CD4-positive, alpha-beta T cell treated with Interleukin-1 beta for 1 hour (primary cell): ENCODE measurements around the gene PLPP7.
A peak's percentile ranks its signal among the peaks of the same experiment; 100 is the strongest.
"Not testable (repeated sequence)": the region's sequence is repeated elsewhere in the genome, so short reads cannot be mapped to it uniquely, and the experiment has no call there.

Source experiments
- DNase-seq, 2 donors: peaks; one replicate each; pipeline ENCODE4 v3.0.0-alpha.2; 2020 to 2022

The PLPP7 gene

DNA sequence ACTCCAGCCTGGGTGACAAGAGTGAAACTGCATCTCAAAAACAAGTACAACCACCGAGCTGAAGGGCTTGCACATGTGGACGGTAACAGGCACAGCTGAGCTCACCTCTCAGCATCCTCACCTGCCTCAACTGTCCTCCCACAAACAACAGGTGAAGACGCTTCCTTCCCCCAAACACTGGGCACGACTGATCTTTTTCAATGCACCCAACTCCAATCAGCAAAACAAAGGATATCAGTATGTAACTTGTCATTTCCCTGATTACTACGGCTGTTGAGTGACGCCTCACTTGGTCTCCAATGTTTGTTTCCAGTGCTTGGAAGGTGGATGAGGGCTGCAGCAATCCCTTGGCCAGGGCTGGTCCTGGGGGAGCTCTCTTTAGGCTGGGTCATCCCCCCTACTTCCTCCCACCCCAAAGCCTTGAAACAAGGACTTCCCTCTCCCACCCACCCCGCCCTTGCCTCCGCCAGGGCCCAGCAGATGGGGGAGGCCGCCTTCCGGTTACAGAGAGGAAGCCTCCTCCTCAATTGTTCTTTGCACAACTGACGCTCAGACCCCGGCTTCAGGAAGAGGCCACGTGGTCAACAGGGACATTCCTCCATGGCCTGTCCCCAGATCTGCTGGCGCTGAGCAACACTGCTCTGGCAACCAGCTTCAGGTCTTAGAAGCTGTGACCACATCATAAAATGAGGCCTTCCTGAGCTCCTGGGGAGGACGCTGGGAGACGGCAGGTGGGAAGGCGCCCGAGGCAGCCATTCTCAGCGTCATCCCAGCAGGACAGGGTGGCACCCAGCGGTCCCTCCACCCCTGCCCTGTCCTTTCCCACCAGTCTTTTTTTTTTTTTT lies 19.1 kb upstream of the PLPP7 start:
- DNase-seq: peak; percentile 61 to 63

DNA sequence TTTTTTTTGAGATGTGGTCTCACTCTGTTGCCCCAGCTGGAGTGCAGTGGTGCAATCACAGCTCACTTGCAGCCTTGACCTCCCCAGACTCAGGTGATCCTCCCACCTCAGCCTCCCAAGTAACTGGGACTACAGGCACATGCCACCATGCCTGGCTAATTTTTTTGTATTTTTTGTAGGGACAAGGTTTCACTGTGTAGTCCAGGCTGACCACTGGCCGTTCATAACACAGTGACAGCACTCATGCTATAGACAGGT lies 18.6 kb upstream of the PLPP7 start:
- not testable (repeated sequence) for DNase-seq

DNA sequence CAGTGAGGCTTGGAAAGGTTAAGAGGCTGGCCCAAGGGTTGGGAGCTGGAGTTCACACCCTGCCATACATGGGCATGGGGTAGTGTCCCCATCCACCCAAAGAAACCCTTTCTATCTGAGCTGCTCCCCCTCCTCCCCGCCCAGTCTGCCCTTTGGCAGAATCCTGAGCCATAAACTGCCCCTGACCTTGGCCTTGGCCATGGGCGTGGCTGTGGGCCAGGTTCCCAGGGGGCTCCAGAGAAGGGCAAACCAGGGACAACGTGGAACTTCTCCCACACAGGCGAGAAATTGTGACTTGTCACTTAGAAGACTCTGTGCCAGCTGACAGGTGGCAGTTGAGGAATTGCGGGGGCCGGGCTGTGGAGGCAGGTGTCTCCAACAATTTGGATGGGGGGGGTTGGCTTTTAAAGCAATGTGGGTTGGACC lies 18.0 kb upstream of the PLPP7 start:
- DNase-seq: no peak

DNA sequence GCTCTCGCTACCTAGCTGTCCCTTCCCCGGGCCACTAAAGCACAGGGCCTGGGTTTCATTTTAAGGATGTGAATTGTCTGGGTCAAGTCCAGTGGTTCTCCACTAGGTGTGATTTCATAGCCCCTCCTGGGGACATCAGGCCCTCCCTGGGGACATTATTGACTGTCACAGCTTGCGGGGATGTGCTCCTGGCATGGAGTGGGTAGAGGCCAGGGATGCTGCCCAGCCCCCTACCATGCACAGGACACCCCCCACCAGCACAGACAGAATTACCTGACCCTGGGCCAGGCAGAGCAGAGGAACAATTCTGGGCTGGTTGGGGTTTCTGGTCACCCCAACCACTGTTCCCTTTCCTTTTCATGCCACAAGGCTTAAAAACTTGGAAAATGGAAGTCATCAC lies 17.3 kb upstream of the PLPP7 start:
- DNase-seq: no peak

DNA sequence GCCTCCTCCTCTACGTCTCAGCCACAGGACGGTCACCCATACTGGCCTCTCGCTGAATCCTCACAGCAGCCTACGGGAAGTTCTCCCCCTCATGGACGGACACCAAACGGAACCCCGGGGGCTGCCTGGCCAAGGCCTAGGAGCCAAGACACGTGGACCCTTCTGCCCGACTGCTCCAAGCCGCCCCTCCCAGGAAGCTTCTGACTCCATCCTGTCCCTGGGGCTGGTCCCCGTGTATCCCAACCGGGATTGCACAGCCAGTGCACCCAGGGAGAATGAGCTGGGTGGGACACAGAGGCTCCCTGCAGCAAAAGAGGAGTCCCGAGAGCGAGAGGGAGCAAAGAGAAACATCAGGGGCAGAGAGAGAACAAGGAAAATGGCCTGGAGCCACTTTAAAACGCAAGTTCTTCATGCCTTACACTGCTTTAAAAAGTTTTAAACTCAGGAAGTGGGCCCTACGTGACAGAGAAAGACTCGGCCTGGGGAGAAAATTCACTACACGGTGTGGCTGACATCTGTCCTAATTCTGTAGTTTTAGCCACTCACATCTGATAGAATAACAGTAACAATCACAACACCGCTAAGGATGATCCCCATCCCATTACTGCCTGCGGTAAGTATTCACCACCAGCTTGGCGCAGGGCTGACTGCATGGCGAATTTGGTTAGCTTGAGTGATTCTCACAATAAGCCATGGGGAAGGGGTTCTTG lies 16.2 kb upstream of the PLPP7 start:
- DNase-seq: peak in 1 of 2 donors; percentile 17

DNA sequence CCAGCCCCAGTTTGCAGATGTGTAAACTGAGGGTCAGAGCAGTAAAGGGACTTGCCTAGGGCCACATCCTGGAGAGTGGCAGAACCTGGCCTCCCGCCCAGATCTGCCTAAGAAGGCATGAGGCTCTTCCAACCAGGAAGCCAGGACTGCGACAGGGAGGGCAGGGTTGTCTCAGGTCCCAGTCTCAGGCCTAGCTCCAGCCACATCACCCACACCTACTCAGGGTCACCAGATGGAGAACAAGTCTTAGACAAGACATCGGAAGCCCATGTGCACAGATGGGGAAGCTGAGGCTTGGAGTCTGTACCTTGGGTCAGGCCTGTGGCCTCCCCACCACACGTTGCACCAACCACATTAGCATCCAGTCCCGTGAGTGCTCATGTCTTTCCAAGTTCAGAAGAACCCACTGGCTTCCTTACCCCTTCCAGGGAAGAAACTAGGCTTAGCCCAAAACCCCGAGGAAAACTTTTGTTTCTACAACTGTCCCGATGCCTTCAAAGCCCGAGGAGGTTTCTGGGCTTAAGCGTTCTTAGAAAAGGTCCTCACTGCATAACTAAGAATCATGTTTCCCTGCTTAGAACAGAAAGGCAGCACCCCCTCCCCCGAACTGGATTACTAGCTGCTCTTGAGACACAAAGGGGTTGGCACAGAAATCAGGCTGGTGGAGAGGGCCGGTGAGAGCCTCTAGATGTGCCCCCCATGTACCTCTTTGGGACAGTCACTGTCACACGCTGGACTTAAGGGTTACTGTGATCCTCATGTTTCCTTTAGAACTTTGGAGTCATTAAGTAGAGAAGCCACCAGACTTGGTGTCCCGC lies 15.5 kb upstream of the PLPP7 start:
- DNase-seq: no peak

DNA sequence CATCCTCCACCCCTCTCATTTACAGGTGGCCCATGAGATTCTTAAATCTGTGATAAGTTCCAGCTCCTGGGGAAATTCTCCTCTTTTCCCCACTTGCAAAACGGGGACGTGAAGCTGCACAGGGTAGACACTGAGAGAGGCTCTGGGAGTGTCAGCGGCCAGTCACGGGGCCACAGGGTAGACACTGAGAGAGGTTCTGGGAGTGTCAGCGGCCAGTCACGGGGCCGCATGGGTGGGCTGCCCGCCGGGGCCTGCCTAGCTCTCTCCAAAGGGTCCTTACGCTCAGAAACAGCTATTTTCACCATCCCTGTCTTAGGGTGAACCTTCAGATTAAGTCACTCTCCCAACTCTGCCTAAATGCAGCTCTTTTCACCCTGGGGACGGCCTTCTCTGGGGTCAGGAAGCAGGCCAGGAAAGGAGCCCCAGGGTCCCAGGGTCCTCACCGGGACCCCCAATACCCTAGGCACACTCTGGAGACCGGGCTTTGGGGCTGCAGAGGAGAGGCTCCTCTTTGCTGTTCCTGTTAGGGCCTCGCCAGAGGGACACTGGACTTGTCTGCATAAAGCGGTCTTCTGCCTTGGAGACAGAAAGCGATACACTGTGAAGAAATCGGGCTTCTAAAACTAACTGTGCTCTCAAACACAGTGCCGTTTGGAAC lies 14.7 kb upstream of the PLPP7 start:
- DNase-seq: peak in 1 of 2 donors; percentile 25

DNA sequence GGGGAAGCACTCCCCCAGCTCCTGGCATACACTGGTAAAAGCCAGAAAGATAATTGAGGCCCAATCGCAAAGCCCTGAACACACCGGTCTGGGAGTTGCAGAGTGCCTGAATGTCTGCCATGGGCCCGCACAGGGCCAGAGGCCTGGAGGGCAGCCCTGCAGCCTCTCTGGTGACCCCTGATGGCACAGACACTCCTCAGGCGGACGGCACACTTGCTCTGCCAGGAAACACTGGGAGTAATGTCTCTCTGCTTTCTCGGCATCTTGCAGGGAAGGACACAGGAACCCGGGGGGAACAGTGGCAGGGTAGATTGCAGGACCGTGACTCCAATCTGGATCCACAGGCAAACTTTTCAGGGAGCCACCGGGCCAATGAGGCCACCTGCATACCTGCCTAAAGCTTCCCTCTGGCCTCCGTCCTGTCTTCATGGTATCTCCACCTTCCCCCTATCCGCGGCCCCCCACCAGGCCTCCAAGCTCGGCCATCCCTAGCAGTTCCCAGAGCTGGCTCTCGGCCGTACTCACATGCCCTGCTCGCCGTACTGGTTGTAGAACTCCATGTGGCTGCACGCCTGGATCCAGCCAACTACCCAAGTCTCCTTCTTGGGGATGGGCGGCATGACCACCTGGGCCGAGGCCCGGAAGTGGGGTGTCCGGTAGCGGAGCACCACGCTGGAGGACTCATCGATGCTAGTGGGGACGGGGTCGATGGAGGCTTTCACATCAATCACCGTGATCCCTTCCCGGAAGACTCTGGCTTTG lies 14.0 kb upstream of the PLPP7 start:
- peak; percentile 17 to 31 for DNase-seq

DNA sequence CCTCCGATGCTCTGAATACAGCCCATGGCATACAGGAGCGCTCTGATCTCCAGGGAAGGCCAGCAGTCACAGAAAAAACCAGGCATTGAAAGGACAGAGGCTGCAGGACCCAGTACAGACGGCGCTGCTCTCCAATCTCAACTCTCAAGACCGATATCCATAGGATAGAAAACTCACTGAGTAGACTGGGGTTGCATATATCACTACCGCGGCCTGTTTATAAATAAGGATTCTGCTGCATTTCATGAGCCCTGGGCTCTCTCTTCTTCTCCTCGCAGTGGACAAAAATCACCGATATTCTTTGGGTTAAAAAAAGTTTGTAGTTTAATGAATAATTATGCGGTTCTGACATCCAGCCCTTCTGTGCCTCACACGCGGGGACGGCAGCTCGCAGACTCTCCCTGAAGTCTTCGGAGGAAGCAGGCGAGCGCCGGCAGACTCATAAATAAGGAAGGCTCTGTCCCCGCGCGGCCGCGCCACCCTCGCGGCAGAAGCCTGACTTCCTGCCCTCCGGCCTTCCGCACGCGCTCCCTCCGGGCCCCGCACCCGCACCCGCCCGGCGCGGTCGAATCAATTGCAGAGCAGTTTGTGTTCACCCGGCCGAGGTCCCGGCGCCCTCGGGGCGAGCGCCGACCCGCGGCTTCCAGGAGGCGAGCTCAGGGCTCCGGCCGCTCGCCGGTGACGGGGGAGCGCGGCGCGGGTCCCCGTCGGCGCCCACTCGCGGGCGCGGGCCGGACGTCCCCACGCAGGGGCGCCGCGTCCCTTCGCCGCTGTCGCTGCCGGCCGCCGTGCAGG lies 13.2 kb upstream of the PLPP7 start, which contains the start of gene FAM78A:
TSS of gene FAM78A (minus strand) at position 417 of the 795 bp plus-strand sequence. CDS start at position 86, 331 bp downstream.
- peak; percentile 40 to 55 for DNase-seq

DNA sequence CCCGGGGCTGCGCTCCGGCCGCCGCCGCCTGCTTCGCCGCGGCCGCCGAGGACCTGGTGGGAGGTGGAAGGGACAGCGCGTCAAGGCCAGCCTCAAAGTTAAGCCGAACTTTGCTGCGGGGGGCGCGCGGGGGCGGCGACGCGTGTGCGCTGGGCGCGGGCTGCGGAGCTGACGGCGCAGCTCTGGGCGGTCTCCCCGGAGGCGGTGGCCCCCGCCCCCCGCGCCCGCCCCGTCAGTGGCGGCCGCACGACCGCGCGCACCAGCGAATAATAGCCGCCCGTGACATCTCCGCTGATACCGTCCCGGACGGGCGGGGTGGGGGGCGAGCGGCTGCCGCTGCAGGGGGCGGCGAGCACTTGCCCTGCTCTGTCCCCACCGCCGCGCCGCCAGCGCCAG lies 12.6 kb upstream of the PLPP7 start:
- peak; percentile 32 to 52 for DNase-seq

DNA sequence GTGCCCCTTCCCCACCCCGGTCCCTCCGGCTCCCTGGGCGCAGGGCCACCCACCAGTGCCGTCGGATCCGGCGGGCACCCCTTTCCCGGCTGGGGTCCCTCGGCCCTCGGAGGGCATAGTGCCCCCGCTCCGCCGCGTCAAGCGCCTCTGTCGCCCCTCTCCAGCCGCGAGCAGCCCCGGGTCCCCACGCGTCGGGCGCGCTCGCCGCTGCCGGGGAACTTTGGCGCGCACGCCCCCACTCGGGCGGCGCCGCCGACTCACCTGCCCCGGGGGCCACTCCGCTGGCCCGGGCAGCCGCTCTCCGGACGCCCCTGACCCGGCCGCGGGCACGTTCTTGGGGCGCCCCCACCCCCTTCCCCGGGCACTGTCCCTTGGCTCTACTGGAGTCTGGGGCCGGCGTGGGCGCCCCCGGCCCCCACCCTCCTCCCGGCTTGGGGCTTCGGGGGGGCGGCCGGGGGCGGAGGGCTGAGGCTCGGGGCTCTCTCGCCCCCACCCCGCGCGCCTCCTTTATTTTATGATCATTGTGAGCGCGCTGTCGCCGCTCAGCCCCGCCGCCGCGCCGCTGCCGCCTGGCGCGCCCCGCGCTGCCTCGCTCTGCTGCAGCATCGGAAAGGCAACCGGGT lies 12.1 kb upstream of the PLPP7 start:
- peak in 1 of 2 donors; percentile 29 for DNase-seq

DNA sequence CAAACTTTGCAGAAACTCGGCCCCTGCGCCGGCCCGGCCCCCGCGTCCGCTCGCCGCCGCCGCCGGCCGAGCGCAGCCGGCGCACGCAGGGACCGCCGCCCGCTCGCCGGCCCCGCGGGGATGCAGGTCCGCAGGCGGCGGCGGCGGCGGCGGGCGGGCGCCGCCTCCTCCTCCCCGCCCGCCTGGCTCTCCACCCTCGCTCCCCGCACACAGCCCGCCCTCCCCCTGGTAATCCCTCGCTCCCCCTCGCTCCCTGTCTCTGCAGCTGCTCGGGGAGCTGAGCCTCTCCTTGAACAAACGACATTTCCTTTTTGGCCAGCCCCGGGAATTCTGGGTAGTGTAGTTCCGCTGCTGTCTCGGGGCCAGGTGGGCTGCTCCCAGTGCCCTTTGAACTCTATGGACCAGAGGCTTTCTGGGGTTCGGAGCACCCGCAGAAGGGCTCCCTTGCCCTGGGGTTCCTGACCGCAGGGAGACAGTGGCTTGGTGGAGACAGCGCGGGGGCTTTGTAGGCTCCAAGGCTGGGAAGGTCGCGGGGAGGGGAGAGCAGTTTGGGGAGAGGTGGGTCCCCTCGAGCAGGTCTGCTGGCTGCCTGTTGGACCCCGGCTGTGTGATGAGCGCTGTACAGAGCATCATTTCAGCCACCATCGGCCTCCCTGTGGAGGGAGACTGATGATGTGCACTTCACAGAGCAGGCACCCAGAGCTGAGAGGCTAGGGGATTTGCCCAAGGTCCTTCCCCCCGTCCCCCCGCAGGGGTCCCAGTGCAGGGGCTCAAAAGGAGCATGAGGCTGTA lies 11.4 kb upstream of the PLPP7 start:
- DNase-seq: peak; percentile 79 to 81

DNA sequence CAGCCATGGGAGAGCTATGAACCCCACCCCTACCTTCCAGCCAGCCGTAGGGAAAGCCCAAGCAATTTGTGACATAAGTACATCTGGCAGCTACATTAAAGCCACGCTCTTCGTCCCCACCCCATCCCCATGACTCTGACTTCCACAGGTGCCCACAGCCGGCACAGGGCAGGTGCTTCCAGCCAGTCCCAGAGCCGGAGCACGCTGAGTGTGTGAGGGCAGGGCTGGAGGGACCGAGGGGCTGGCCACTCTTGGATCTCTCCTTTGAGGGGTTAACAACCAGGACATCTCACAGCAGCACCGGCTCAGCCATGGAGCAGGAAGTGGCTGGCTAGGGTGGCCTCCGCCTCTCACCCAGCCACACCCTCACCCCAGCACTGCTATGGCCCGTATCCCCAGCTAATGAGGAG lies 10.8 kb upstream of the PLPP7 start:
- DNase-seq: peak in 1 of 2 donors; percentile 37

DNA sequence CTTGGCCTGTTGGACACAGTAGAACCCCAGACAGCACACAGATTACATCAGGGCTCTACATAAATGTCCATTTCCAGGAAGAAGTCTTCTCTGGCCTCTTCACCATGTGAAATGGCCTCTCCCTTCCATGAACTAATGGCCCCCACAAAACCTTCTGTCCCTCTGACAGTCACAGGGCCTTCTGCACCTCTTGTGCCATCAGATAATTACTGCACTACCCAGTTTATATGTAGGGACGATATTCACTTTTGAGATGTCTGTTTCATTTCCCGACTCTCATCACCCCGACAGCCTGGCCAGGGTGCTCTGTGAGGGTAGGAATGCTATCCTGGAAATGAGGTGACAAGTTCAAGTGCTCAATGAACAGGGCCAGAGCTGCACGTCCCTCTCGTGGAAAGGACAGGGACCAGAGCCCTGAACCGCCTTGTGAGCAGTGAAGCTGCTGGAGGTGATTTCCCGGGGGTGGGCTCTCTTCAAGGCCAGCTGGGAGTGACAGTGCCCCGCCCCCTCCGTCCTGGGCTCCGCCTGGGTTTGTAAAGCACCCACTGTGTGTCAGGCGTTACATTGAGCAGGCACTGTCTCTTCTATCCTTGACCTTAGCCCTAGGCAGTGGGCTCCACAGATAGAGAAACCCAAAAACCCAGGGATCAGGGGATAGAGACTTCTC lies 10.2 kb upstream of the PLPP7 start:
- DNase-seq: no peak

DNA sequence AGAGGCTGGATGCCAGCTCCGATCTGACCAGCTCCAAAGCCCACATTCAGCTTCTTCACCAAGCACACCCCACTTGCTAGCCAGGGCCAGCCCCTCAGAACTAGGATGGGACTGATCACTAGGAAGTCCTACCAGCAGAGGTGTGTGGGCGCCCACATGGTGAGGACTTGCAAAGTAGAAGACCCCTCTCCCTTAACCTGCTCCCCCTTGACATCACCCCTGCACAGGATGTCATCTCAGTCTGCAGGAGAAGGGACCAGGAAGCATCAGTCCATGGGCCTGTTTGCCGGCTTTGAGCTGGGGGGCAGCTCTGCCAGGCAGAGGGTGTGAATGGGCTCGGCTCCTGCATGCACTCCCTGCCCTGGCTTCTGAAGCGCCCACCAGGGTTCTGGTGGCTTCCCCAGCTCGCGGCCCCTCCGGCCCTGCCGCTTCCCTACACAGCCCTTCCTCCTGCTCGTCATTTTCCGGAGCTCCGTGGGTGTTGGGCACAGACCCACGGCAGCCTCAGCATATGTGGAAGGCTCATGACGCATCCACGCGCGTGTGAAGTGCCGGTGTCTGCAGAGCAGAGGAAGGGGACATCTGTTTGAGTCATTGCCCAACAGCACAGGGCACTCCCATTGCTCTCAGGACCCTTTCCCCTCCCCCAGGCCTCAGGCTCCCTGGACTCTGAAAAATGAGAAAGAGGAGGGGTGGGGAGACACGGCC lies 9.5 kb upstream of the PLPP7 start:
- peak in 1 of 2 donors; percentile 34 for DNase-seq

DNA sequence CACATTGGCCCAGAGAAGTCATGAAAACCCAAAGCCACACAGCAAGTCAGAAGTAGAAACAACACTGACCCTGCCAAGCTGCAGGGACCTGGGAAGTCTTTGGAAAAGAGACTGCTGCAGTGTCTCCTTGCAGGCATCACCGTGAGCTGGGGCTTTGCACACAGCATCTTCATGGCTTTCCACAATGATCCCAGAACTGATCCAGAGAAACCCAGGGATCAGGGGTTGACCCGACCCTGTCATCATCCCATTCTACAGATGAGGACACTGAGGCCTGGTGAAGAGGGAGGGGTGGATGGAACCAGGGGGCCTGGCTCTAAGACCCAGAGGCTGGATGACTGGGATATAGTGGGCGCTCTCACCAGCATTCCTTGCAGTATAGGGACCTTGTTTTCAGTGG lies 8.9 kb upstream of the PLPP7 start:
- DNase-seq: no peak

DNA sequence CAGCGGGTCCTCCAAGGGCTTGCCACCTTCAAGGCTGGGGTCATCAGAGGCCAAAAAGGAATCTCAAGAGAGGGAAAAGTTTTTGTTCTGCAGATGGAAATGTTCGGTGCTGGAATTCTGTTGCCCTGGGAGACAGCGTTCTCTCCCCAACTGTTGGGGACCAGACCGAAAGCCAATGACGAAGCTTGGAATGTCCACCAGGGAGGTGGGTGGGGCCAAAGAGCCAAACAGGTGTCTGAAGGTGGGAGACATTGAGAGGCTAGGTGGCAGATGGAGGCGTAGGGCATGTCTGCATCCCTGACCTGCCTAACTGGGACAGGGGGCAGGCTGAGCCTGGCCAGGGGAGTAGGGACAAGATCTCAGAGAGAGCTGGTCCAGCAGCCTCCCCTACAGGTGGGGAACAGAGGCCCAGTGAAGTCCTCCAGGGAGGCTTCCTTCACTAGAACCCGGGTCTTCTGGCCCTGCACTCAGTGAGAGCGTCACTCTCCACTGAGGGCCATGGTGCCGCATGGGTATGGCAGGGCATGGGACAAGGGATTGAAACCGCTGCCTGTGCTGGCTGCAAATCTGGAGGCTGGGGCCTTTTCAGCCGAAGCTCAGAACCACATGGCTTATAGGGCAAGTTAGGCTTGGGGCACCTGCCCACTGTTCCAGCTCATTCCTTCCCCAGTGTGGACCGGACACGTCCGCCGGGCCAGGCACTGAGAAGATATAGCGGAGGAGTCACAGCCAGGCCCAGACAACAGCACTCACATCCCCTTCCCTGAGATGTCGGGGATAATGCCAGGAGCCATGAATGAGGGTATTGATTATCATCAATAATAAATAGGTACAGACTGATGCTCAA lies 8.2 kb upstream of the PLPP7 start:
- no peak for DNase-seq

DNA sequence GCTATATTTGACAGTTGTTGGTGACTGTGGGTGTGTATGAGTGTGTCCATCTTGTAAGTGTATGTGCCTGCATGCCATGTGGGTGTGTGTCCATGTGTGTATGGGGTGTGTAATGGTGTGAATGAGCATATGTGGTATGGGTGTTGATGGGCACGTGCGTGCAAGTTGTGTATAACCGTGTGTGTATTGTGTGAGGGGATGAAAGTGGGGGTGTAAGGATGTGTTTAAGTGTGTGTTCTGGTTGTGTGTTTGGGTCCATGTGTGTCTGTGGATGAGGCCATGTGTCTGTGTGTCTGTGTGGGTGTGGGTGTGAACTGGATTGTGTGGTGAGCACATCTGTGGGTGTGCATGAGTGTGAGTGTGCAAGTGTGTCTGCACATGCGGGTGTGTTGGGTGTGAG lies 7.3 kb upstream of the PLPP7 start:
- DNase-seq: no peak
